Ovary (tissue), 3 donors: ENCODE measurements around the gene RNF10.

ENCODE experiments used
- CTCF ChIP-seq, 3 donors: fragments of 450-650 bp in 2 of 3; fragments of 200-600 bp in 1 of 3; IDR thresholded peaks; one replicate each; pipeline versions ENCODE4 v1.5.1 to v1.8.0; 2016 to 2022; ENCODE audit warnings: antibody characterized with exemption in 3 of 3, mild to moderate bottlenecking in 1 of 3
- EP300 ChIP-seq: sonication (generic); formaldehyde crosslinking; IDR thresholded peaks from one replicate; pipeline ENCODE4 v1.6.1; 2017; ENCODE audit warnings: antibody characterized with exemption
- POLR2A ChIP-seq: fragments of 450-650 bp; IDR thresholded peaks from one replicate; pipeline ENCODE4 v1.6.1; 2017; ENCODE audit warnings: antibody characterized with exemption, mild to moderate bottlenecking, moderate library complexity
- donor health status: DM: no; HTN: no; CAD: no.

GRCh38 chr12:120579179-120579578, 45.0 kb downstream of the RNF10 start:
- TF ChIP-seq CTCF (IDR thresholded peaks at IDR 0.05) = no peak
- no peak for TF ChIP-seq POLR2A
- no peak for TF ChIP-seq EP300
